PC-9 (cell line): ENCODE measurements around the gene SF3B2.

ENCODE experiments used
- CTCF ChIP-seq: fragments of 200-600 bp; sonication (generic); conservative IDR thresholded peaks from 2 replicates; pipeline ENCODE4 v1.6.1; 2017; ENCODE audit warnings: mixed run types, antibody characterized with exemption, mild to moderate bottlenecking, moderate library complexity
- EZH2 ChIP-seq: fragments of 200-600 bp; sonication (generic); IDR thresholded peaks from 2 replicates; pipeline ENCODE4 v1.8.0; 2017; ENCODE audit warnings: antibody characterized with exemption, low read depth

- TF ChIP-seq CTCF = no peak
- no peak for TF ChIP-seq EZH2
These were observed 34.8 kb upstream of the SF3B2 start for GRCh38 chr11:66017321-66017720.
